ENCODE data around the gene EXOC6B.

The EXOC6B gene

DNA sequence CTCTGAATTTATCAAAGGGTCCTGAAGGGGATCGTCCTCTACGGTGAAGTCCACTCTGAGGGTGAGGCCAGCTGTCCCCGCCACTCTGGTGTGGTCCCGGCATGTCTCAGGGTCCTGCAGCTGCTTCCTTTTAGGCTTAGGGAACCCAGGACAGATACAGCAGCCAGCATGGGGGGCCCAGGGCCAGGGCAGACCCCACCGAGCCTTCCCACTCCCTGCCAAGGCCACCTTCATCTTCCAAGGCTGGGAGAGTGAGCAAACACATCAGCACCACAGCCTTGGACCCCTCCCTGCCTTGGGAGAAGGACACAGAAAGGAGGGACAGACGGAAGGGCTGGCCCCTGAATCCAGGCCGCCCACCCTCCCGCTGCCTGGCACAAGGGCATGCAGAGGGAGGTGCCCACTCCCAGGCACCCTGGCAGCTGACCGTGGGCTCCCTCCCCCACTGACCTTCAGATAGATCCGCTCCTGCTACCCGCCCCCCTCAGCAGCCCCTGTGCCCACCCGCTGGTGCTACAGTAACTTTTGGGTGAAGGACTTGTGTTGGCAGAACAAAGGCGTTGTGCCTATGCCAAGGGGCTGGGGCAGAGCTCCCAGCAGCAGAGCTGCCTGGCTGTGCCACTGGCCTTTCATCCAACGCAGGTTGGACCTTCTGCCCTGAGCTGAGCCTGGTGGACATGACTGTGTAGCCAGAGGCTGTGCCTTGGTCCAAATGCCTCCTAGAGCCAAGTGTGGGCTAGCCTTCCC lies 685.8 kb downstream of the EXOC6B start:
- H3K27me3 ChIP-seq (ENCODE audit: insufficient read depth, low read depth, severe bottlenecking): peaks cover 24% of the 10 kb centered on the region

DNA sequence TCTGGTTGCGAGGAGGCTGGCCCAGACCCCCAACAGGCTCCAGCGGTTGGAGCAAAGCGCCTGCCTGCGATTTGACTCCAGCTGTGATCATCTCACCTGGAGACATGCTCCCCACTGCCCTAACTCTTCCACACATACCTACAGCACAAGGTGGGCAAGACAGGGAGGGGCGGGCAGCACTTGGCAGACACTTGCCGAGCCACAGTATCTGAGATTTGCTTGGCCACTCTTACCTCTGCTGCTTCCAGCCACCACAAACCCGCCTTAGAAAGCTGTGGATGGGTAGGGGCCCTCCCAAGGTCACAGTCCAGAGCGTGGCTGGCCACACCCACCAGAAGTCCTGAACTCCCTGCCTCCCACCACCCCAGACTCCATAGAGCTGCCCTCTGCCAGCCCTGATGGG lies 686.4 kb downstream of the EXOC6B start:
- peaks cover 18% of the 10 kb centered on the region for H3K27me3 ChIP-seq (ENCODE audit: insufficient read depth, low read depth, severe bottlenecking)
- H3K4me3 ChIP-seq (ENCODE audit: low read depth, low read length): no peak overlapping the region
- no peaks in the 10 kb centered on the region for H3K36me3 ChIP-seq
- DNase-seq: peak; percentile 5
- no peak overlapping the region for H3K27ac ChIP-seq
- no peaks in the 10 kb centered on the region for H3K9me3 ChIP-seq (ENCODE audit: severe bottlenecking)
- TF ChIP-seq, protein P1, sequence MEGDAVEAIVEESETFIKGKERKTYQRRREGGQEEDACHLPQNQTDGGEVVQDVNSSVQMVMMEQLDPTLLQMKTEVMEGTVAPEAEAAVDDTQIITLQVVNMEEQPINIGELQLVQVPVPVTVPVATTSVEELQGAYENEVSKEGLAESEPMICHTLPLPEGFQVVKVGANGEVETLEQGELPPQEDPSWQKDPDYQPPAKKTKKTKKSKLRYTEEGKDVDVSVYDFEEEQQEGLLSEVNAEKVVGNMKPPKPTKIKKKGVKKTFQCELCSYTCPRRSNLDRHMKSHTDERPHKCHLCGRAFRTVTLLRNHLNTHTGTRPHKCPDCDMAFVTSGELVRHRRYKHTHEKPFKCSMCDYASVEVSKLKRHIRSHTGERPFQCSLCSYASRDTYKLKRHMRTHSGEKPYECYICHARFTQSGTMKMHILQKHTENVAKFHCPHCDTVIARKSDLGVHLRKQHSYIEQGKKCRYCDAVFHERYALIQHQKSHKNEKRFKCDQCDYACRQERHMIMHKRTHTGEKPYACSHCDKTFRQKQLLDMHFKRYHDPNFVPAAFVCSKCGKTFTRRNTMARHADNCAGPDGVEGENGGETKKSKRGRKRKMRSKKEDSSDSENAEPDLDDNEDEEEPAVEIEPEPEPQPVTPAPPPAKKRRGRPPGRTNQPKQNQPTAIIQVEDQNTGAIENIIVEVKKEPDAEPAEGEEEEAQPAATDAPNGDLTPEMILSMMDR (IDR thresholded peaks at IDR 0.05; ENCODE audit: low read depth, low read length): no peak

More for the DNA sequence above, 685.8 kb downstream of the EXOC6B start:
- Histone ChIP-seq H3K27ac (no peak overlapping the region), H3K9me3 (ENCODE audit: severe bottlenecking) (no peaks in the 10 kb centered on the region), H3K4me3 (ENCODE audit: low read depth, low read length) (no peak overlapping the region), H3K36me3 (no peaks in the 10 kb centered on the region)
- TF ChIP-seq, protein P1 (IDR thresholded peaks at IDR 0.05; ENCODE audit: low read depth, low read length): no peak
- DNase-seq: peak; percentile 5

DNA sequence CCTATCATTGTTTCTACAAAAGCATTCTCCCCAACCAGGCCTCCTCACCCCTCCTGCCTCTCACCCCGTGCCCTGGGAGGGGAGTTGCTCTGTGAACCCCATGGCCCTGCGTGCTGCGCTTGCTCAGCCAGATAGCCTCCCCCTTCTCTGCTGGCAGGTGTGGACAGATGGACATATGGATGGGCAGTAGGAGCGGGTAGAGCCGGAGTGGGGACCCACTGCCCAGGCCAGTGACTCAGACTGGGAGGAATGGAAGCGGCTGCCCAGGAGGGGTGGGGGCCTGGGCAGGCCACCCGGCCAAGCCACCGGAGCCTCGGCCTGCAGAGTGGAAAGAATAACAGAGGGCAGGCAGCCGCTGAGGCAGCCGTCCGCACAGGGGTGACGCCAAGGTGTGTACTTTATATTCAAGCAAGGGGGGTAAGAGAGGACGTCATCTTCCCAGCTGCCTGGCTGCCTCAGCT lies 686.9 kb downstream of the EXOC6B start:
- TF ChIP-seq, protein P1 (IDR thresholded peaks at IDR 0.05; ENCODE audit: low read depth, low read length): no peak
- H3K27ac ChIP-seq: no peak overlapping the region
- peak; percentile 9 for DNase-seq
- H3K9me3 ChIP-seq (ENCODE audit: severe bottlenecking): no peaks in the 10 kb centered on the region
- peaks cover 15% of the 10 kb centered on the region for H3K27me3 ChIP-seq (ENCODE audit: insufficient read depth, low read depth, severe bottlenecking)
- H3K4me3 ChIP-seq (ENCODE audit: low read depth, low read length): no peak overlapping the region
- H3K36me3 ChIP-seq: no peaks in the 10 kb centered on the region

DNA sequence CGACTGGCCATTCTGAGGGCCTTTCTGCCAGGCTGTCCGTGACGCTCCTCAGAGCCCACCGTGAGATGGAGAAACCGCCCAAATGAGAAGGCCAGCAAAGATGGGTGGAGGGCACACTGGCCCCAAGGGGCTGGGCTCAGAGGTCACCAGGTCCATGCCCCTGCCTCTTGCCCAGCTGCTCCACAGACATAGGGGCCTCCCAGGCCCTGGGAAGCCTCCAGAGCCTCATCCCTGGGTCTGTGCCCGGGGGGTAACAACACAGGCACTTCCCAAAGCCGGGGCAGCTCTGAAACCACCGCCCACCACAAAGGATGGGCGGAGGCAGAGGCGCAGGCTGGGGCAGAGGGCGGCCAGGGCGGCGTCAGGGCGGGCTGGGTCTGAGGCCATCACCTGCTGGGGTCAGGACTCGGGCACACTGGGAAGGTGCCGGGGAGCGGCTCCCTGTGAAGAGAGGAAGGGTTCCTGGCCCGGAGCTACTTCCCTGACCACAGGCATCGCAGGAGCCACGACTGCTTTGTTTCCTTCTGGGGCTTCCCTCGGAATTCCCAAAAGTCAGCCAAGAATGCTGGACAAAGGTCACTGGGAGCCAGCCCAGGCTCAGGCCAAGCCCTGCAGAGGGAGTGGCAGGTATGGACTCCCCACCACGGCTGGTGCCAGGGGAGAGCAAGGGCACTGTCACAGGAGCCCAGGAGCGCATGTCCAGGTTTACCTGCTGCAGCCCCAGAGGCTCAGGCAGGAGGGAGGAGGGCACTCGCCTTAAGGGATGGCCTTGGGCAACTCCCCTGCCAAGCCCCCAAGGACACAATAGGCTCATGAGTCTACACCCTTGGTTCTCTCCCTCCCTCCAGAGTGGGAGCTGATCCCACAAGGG lies 687.6 kb downstream of the EXOC6B start:
- Histone ChIP-seq H3K27ac (no peak overlapping the region), H3K9me3 (ENCODE audit: severe bottlenecking) (no peaks in the 10 kb centered on the region), H3K27me3 (ENCODE audit: insufficient read depth, low read depth, severe bottlenecking) (peaks cover 8% of the 10 kb centered on the region), H3K36me3 (no peaks in the 10 kb centered on the region), H3K4me3 (ENCODE audit: low read depth, low read length) (no peak overlapping the region)
- TF ChIP-seq, protein P1 (IDR thresholded peaks at IDR 0.05; ENCODE audit: low read depth, low read length): no peak
- DNase-seq: peak; percentile 9

DNA sequence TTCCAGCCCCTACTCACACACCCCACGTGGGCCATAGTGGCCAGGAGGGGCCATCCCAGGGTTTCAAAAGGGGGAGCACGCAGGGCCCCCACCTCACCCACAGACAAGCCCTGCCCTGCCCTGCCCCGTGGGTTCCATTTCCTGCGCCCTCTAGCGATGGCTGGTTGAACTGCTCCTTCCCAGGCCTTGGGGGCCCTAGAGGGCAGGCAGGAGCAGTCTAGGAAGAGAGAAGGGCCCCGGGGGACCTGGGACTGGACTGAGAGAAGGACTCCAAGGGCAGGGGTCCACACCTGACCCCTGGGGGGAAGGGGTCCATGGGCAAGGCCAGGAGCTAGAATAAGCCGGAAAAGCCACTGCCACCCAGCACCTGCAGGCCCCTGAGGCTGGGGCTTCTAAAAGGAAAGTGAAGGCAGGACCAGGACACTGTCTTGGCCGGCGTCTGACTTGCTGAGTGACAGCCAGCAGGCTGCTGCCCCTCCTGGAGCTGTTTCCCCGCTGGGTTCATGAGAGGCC lies 688.3 kb downstream of the EXOC6B start:
- H3K4me3 ChIP-seq (ENCODE audit: low read depth, low read length): no peak overlapping the region
- H3K27ac ChIP-seq: no peak overlapping the region
- H3K36me3 ChIP-seq: no peaks in the 10 kb centered on the region
- peak; percentile 85 for DNase-seq
- H3K27me3 ChIP-seq (ENCODE audit: insufficient read depth, low read depth, severe bottlenecking): peaks cover 3% of the 10 kb centered on the region
- no peaks in the 10 kb centered on the region for H3K9me3 ChIP-seq (ENCODE audit: severe bottlenecking)
- TF ChIP-seq, protein P1 (IDR thresholded peaks at IDR 0.05; ENCODE audit: low read depth, low read length): peak; percentile 97
